Mucosa of stomach (tissue), 1 donor: ENCODE results near the gene SETX.
A peak's percentile ranks its signal among the peaks of the same experiment; 100 is the strongest.

Source experiments
- H3K27me3 ChIP-seq: one replicate; pipeline ENCODE4 v1.7.0; 2013; ENCODE audit warnings: mild to moderate bottlenecking, low read length; ENCODE audit not compliant: control insufficient read depth, insufficient read depth
- H3K36me3 ChIP-seq: one replicate; pipeline ENCODE4 v1.7.0; 2013; ENCODE audit warnings: low read length; ENCODE audit not compliant: control insufficient read depth, insufficient read depth
- H3K4me1 ChIP-seq: one replicate; pipeline ENCODE4 v1.7.0; 2013; ENCODE audit warnings: mild to moderate bottlenecking, low read length; ENCODE audit not compliant: control insufficient read depth, insufficient read depth
- H3K4me3 ChIP-seq: one replicate; pipeline ENCODE4 v1.7.0; 2013; ENCODE audit warnings: low read length
- H3K9ac ChIP-seq: one replicate; pipeline ENCODE4 v1.7.0; 2013; ENCODE audit warnings: mild to moderate bottlenecking, low read length, moderate library complexity
- H3K9me3 ChIP-seq: one replicate; pipeline ENCODE4 v1.7.0; 2013; ENCODE audit warnings: mild to moderate bottlenecking, low read length, moderate library complexity; ENCODE audit not compliant: control insufficient read depth
- donor health status: Pancreatic carcinoma.

SETX gene

DNA sequence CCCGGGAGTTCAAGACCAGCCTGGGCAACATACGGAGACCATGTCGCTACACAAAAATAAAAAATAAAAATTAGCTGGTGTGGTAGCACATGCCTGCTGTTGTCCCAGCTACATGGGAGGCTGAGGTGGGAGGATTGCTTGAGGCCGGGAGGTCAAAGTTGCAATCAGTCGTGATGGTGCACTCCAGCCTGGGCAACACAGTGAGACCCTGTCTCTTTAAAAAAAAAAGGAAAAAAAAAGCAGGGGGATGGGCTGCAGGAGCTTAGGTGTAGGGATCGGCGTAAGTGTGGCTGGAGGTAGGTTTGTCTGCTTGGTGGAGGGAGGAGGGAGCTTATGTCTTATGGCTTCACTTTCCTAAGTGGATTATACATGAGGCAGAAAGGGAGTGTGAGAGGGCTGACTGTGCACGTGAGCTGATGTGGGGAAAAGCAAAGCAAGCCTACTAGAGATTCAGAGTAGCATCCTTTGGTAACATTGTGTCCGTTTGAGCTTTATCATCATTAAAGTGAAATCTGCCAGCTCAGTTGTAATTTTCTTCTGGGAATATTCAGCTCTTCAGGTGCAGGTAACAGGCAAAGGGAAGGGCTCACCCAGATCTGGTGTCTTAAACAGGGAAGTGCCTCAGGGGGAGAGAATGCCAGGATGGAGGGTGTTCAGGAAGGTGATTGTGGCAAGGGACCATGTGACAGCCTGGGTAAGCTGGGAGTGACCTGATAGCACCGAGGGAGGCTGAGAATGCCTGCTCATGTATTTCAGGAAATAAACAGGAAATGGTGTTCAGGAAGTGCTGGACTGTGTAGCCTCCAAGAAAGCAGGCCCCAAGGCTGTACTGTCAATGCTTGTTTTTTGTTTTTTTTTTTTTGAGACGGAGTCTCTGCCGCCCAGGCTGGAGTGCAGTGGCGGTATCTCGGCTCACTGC lies 17.6 kb upstream of the SETX start:
- peaks cover 7% of the 10 kb centered on the region for H3K36me3 ChIP-seq
- H3K4me3 ChIP-seq = no peak overlapping the region
- H3K4me1 ChIP-seq = no peaks in the 10 kb centered on the region
- no peaks in the 10 kb centered on the region for H3K9me3 ChIP-seq
- H3K9ac ChIP-seq = no peak overlapping the region
- H3K27me3 ChIP-seq = no peaks in the 10 kb centered on the region

DNA sequence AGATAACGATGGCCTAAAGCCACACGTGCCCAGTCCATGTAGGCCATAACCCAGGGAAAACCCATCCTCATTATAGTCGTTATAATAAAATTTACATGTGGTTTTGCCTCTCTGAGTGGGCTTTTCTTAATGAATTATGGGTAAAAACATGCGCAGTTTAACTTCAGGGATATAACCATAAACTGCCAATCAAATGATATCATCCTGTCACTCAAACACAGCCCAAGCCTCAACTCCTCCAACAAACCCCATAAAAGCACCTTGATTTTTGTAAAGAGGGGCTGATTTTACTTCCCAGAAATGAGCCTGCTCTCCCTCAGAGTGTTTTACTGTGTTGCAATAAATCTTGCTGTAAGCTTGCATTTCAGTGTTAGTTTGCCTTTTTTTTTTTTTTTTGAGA lies 15.8 kb upstream of the SETX start:
- no peaks in the 10 kb centered on the region for H3K4me1 ChIP-seq
- no peaks in the 10 kb centered on the region for H3K36me3 ChIP-seq

DNA sequence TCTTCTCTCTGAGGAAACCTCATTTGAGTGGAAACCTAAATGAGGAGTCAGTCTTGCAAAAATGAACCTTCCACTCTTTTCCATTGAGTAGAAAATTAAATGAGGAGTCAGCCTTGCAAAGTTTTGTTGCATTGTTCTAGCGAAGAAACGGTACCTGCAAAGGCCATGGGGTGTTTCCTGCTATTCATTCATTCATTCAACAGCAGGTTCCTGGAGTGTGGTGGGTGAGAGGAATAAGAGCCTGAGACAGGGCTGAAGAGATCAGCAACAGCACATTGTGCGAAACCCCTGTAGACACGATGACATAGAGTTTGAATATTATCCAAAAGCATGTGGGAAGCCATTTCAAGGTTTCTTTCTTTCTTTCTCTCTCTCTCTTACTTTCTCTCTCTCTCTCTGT lies 14.6 kb upstream of the SETX start:
- Histone ChIP-seq H3K4me3 (no peak overlapping the region), H3K36me3 (no peaks in the 10 kb centered on the region), H3K9ac (no peak overlapping the region), H3K9me3 (no peaks in the 10 kb centered on the region), H3K27me3 (no peaks in the 10 kb centered on the region), H3K4me1 (no peaks in the 10 kb centered on the region)

More for the DNA sequence above, 15.8 kb upstream of the SETX start:
- no peaks in the 10 kb centered on the region for H3K27me3 ChIP-seq
- no peak overlapping the region for H3K4me3 ChIP-seq
- no peak overlapping the region for H3K9ac ChIP-seq
- no peaks in the 10 kb centered on the region for H3K9me3 ChIP-seq

DNA sequence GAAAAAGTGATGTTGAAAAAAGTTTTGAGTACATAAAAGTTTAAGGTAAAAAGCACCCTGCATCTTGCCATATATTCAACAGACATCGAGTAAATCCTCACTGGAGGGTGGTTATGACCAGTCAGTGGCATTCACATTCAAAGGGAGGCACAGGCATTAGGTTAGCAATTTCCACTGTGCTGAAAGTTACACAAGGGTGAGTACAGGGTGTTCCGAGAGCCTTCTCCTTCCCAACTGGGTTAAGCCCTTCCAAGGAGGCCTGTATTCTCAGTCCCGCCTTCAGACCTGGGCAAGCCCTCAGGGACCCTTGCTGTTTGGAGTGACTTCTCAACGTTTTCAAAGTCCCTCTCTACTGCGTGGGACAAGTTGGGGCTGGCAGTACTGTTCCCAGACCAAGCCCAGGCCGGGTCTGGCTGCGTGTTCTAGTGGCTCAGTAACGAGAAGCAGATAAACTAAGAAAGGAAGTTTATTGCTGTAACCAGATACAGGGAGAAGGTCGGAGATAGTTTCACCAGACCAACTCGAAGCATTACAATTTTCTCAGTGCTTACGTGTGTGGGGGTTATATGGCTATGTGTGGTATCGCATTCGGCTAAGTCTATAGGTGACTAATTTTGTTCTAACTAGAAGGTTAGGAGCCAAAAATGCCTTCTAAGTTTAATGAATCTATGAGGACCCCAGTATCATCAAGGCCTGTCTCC lies 13.0 kb upstream of the SETX start:
- no peak overlapping the region for H3K4me3 ChIP-seq
- H3K4me1 ChIP-seq = no peaks in the 10 kb centered on the region
- no peaks in the 10 kb centered on the region for H3K9me3 ChIP-seq
- H3K36me3 ChIP-seq = no peaks in the 10 kb centered on the region
- no peak overlapping the region for H3K9ac ChIP-seq
- no peaks in the 10 kb centered on the region for H3K27me3 ChIP-seq

DNA sequence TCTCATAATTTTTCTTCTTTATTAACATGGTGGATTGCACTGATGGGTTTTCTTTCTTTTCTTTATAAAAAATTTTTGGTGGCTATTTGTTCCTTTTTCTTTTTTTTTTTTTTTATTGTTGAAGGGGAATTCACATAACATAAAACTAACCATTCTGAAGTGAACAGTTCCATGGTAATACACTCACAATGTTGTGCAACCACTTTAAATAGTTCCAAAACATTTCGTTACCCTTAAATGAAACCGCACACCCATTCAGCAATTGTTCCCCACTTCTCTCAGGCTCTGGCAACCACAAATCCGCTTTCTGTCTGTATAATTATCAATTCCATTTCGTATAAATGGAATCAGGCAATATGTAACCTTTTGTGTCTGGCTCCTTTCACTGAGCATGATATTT lies 11.7 kb upstream of the SETX start:
- Histone ChIP-seq H3K9me3 (no peaks in the 10 kb centered on the region), H3K36me3 (no peaks in the 10 kb centered on the region), H3K4me1 (no peaks in the 10 kb centered on the region), H3K27me3 (no peaks in the 10 kb centered on the region), H3K4me3 (no peak overlapping the region), H3K9ac (no peak overlapping the region)

DNA sequence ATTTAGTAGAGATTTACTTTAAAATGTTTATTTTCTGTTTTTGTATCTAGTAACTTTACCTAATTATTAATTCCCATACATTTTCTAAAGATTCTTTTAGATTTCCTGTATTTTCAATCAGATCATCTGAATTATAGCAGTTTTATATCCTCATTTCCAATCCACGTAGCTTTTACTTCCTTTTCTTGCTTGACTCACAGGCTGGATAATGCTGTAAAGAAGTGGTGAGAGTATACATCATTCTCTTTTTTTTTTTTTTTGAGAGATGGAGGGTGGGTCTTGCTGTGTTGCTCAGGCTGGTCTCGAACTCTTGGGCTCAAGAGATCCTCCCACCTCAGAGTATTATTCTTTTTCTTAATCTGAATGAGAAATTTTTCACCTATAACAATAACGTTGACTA lies 11.2 kb upstream of the SETX start:
- Histone ChIP-seq H3K27me3 (no peaks in the 10 kb centered on the region), H3K4me3 (no peak overlapping the region), H3K36me3 (no peaks in the 10 kb centered on the region), H3K4me1 (no peaks in the 10 kb centered on the region), H3K9ac (no peak overlapping the region), H3K9me3 (no peaks in the 10 kb centered on the region)

DNA sequence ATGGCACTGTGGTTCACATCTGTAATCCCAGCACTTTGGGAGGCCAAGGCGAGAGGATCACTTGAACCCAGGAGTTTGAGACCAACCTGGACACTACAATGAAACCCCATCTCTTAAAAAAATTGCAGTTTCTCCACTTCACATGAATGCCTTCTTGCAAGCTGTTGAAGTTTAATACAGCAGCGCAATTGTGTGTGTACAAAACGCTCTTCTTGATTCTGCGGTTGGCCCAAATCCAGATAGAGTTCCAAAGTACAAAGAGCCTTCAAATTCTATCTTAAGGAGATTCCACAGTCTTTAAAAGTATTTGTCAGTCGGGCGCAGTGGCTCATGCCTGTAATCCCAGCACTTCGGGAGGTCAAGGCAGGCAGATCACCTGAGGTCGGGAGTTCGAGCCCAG lies 9.3 kb upstream of the SETX start:
- Histone ChIP-seq H3K36me3 (no peaks in the 10 kb centered on the region), H3K27me3 (no peaks in the 10 kb centered on the region), H3K4me1 (no peaks in the 10 kb centered on the region), H3K4me3 (no peak overlapping the region), H3K9ac (no peak overlapping the region), H3K9me3 (no peaks in the 10 kb centered on the region)

DNA sequence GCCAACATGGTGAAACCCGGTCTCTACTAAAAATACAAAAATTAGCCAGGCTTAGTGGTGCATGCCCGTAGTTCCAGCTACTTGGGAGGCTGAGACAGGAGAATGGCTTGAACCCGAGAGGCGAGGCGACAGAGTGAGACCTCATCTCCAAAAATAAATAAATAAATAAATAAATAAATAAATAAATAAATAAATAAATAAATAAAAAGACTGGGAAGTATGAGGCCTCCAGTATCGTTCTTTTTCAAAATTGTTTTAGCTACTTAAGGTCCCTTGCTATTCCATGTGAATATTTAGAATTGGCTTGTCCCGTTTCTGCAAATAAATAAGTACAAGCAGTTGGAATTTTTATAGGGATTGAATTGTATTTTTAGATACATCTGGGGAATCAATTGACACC lies 3.0 kb upstream of the SETX start:
- Histone ChIP-seq H3K4me1 (peaks cover 7% of the 10 kb centered on the region), H3K4me3 (no peak overlapping the region), H3K36me3 (no peaks in the 10 kb centered on the region), H3K27me3 (no peaks in the 10 kb centered on the region), H3K9ac (no peak overlapping the region), H3K9me3 (no peaks in the 10 kb centered on the region)

DNA sequence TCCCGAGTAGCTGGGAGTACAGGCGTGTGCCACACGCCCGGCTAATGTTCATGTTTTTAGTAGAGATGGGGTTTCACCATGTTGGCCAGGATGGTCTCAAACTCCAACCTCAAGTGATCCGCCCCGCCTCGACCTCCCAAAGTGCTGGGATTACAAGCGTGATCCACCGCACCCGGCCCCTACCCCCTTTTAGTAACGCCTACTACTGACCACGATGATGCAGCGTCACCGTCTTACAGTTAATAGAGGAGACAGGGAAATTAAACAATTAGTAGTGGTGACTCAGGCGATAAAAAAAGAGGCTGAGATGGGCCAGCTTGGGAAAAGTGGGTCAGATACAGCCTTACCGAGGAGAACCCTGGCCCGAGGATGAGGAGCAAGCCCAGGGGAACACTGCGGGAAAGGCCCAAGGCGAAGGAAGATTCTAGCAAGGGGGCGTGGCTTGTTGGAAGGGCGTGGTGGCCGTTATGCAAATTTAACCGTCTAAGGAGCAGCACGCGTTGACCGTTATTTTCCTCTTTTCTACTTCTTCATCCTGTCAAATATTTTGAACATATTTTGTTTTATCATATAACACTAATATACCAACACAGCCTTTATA lies 1.6 kb upstream of the SETX start:
- Histone ChIP-seq H3K4me3 (no peak overlapping the region), H3K9me3 (no peaks in the 10 kb centered on the region), H3K9ac (no peak overlapping the region), H3K27me3 (no peaks in the 10 kb centered on the region), H3K4me1 (peaks cover 14% of the 10 kb centered on the region), H3K36me3 (no peaks in the 10 kb centered on the region)

DNA sequence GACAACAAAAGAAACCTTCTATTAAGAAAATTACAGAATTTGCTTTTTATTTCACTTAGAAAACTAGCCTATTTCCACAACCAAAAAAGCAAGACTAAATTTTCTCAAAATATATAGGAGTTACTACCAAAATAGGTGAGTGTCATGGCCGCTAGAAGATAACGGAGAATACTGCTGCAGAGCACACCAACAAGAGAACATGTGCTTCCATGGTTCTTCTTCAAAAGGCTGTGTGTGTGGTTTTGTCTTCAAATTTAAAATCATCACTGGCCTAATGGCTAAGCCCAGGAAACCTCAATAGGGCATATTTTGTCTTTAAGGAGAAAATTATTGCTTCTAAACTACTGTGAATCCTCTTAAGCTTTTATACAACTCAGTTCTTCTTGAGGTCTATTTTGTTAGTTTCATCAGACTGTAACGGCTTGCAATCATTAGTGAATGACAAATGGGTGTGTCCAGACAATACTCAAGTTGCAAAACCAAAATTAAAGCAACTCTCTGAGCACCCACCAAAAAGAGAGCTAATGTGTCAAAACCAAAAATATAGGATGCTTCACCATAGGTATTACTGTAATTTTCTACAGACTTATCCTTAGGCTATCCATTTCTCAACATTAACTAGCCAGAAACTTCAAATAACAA lies 3.3 kb downstream of the SETX start:
- no peak overlapping the region for H3K4me3 ChIP-seq
- H3K4me1 ChIP-seq = peaks cover 22% of the 10 kb centered on the region
- H3K9ac ChIP-seq = peak overlapping the region; percentile 47
- H3K36me3 ChIP-seq = peaks cover 1% of the 10 kb centered on the region
- H3K27me3 ChIP-seq = no peaks in the 10 kb centered on the region
- H3K9me3 ChIP-seq = no peaks in the 10 kb centered on the region

DNA sequence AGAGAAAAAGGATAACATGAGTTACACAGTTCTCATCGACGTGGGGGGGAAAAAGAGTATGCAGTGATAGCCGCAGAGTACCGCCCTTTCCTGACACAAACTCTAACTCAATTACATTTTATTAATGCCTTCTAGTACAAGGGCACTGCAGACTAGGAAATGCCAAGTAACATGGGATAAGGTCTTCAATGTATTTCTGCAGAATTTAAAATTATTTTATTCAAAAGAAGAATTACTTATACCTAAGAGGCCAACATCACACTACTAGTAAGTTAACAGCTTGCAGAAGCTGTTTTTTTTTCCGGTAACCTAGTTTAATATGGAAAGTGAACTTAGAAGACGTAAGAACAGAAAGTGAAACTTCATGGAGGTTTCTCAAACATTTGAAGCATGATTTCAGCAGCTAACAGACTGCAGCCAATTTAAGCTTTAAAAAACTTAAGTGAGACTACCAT lies 3.9 kb downstream of the SETX start:
- Histone ChIP-seq H3K27me3 (no peaks in the 10 kb centered on the region), H3K4me1 (peaks cover 22% of the 10 kb centered on the region), H3K36me3 (peaks cover 6% of the 10 kb centered on the region), H3K9me3 (no peaks in the 10 kb centered on the region), H3K9ac (peak overlapping the region; percentile 47), H3K4me3 (no peak overlapping the region)

DNA sequence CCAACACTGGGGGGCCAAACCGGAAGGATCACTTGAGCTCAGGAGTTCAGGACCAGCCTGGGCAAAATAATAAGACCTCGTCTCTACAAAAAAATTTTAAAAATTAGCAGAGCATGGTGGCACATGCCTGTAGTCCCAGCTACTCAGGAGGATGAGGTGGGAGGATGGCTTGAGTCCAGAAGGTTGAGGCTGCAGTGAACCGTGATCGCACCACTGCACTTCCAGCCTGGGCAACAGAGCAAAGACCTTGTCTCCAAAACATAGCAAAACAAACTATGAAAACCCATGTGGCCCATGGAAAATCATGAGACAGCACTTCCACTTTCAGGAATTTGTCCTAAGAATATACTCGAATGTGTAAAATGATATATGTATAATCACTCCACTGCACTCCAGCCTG lies 6.1 kb downstream of the SETX start:
- H3K4me1 ChIP-seq = peaks cover 18% of the 10 kb centered on the region
- H3K27me3 ChIP-seq = no peaks in the 10 kb centered on the region
- H3K9ac ChIP-seq = no peak overlapping the region
- no peaks in the 10 kb centered on the region for H3K9me3 ChIP-seq
- peaks cover 6% of the 10 kb centered on the region for H3K36me3 ChIP-seq
- no peak overlapping the region for H3K4me3 ChIP-seq
